NB4 (cell line): ENCODE results near the gene MST1.

Experiments used
- DNase-seq: peaks from one replicate; pipeline ENCODE4 v3.0.0; 2010; ENCODE audit warnings: low read depth
- H3K4me3 ChIP-seq: one replicate; pipeline ENCODE4 v1.5.1; 2011; ENCODE audit warnings: mild to moderate bottlenecking, low read depth, low read length, moderate library complexity
- CTCF ChIP-seq: IDR thresholded peaks from one replicate; pipeline ENCODE4 v1.5.1; 2012; ENCODE audit warnings: low read depth, low read length
- MAX ChIP-seq: IDR thresholded peaks from 2 replicates; pipeline ENCODE4 v1.6.1; 2011; ENCODE audit warnings: low read depth, low read length
- MYC ChIP-seq: IDR thresholded peaks from 2 replicates; pipeline ENCODE4 v1.6.1; 2011; ENCODE audit warnings: low read depth, low read length
- POLR2A ChIP-seq: IDR thresholded peaks from 2 replicates; pipeline ENCODE4 v1.6.1; 2011; ENCODE audit warnings: mild to moderate bottlenecking; ENCODE audit not compliant: insufficient read length; ENCODE audit errors: extremely low read depth

MST1 gene

GRCh38 chr3:49659756-49660155 lies 29.5 kb downstream of the MST1 start:
- TF ChIP-seq MAX (no peak), MYC (no peak), POLR2A (no peak), CTCF (no peak)
- DNase-seq = no peak
- no peak overlapping the region for H3K4me3 ChIP-seq

GRCh38 chr3:49658711-49659110 lies 30.6 kb downstream of the MST1 start:
- DNase-seq = no peak
- H3K4me3 ChIP-seq = no peak overlapping the region
- TF ChIP-seq CTCF = no peak
- TF ChIP-seq POLR2A = no peak
- TF ChIP-seq MYC = no peak
- TF ChIP-seq MAX = no peak

GRCh38 chr3:49657208-49657915 lies 31.9 kb downstream of the MST1 start:
- no peak for DNase-seq
- TF ChIP-seq MYC (no peak), POLR2A (no peak), MAX (no peak), CTCF (no peak)
- H3K4me3 ChIP-seq = no peak overlapping the region

- peak; percentile 84 for DNase-seq
- TF ChIP-seq MAX (0 out of 2 replicates have a peak, but pooled peaks have one; percentile 9), MYC (no peak)
Measured at GRCh38 chr3:49656541-49657112, 32.6 kb downstream of the MST1 start.

GRCh38 chr3:49655731-49656285 lies 33.5 kb downstream of the MST1 start:
- no peak overlapping the region for H3K4me3 ChIP-seq
- DNase-seq = no peak
- no peak for TF ChIP-seq POLR2A
- TF ChIP-seq MAX = no peak
- TF ChIP-seq MYC = no peak
- no peak for TF ChIP-seq CTCF

More at GRCh38 chr3:49656541-49657112, 32.6 kb downstream of the MST1 start:
- H3K4me3 ChIP-seq = no peak overlapping the region

GRCh38 chr3:49654955-49655556 lies 34.2 kb downstream of the MST1 start:
- no peak overlapping the region for H3K4me3 ChIP-seq
- no peak for DNase-seq
- TF ChIP-seq MYC (no peak), CTCF (no peak)
